ENCODE data around the gene APBB2.
A peak's percentile ranks its signal among the peaks of the same experiment; 100 is the strongest.
"Not testable (repeated sequence)": the region's sequence is repeated elsewhere in the genome, so short reads cannot be mapped to it uniquely, and the experiment has no call there.

Gene APBB2

DNA sequence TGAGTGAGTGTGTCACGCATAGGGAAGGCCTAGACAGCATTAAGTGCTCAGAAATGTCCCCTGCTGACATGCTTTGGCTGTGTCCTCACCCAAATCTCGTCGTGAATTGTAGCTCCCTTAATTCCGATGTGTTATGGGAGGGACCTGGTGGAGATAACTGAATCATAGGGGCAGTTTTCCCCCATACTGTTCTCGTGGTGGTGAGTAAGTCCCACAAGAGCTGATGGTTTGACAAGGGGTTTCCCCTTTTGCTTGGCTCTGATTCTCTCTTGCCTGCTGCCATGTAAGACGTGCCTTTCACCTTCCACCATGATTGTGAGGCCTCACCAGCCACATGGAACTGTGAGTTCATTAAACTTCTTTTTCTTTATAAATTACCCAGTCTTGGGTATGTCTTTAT is 386.6 kb downstream of the APBB2 start:
- TF ChIP-seq, protein P1, sequence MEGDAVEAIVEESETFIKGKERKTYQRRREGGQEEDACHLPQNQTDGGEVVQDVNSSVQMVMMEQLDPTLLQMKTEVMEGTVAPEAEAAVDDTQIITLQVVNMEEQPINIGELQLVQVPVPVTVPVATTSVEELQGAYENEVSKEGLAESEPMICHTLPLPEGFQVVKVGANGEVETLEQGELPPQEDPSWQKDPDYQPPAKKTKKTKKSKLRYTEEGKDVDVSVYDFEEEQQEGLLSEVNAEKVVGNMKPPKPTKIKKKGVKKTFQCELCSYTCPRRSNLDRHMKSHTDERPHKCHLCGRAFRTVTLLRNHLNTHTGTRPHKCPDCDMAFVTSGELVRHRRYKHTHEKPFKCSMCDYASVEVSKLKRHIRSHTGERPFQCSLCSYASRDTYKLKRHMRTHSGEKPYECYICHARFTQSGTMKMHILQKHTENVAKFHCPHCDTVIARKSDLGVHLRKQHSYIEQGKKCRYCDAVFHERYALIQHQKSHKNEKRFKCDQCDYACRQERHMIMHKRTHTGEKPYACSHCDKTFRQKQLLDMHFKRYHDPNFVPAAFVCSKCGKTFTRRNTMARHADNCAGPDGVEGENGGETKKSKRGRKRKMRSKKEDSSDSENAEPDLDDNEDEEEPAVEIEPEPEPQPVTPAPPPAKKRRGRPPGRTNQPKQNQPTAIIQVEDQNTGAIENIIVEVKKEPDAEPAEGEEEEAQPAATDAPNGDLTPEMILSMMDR (IDR thresholded peaks at IDR 0.05; ENCODE audit: insufficient read depth, low read depth, low read length, missing control alignments) = no peak
- DNase-seq (ENCODE audit: low read depth) = no peak
- H3K4me3 ChIP-seq (ENCODE audit: low read depth, low read length) = no peak overlapping the region

DNA sequence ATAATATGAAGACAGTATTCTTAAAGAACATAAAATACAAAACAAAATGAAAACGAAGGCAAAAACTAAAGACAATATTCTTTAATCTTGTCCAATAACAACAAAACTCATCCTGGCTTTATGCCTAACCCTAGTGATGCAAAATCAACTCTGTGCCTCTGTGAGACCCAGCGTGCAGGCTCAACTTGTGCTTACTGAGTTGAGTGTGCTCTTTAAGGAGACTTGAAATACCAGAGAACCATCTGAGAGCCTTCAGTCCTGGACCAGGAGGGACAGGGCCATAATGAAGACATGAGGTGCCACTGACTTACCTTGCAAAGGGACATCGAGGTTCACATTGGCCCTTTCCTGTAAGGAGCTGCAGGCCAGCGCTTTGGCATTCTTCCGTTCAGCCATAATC is 387.5 kb downstream of the APBB2 start:
- DNase-seq (ENCODE audit: low read depth) = no peak
- TF ChIP-seq, protein P1 (IDR thresholded peaks at IDR 0.05; ENCODE audit: insufficient read depth, low read depth, low read length, missing control alignments) = no peak
- H3K4me3 ChIP-seq (ENCODE audit: low read depth, low read length) = no peak overlapping the region

DNA sequence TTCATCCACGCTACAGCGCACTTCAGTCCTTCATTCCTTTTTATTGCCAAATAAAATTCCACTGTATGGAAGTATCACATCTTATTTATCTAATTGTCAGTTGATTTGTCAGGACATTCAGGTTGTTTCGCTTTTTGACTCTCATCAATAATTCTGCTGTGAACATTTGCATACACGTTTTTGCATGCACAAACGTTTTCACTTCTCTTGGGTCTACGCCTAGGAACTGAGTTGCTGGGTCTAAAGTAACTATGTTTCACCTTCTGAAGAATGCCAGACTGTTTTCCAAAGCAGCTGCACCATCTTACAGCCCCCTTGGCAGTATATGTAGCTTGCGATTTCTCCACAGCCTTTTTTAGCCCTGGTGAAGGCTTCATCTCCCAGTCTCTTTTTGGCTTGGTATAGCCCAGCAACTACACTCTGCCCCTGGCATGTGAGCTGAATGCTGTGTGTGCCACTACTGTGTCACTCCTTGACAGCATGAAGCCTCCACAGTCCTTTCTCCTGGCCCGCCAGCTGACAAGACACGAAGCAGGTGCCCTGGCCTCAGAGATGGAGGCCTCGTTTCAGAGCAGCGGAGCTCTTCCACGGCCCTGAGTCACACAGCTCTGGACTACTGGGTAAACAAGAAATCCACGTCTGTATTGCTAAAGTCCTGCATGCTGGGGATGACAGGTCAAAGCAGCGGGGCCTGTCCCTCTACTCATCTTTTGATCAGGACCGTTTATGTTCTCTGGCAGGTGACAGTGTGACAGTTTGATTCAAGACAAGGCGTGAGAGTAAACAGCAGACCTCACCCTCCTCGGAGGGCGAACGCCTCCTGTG is 389.1 kb downstream of the APBB2 start:
- no peak overlapping the region for H3K4me3 ChIP-seq (ENCODE audit: low read depth, low read length)
- DNase-seq (ENCODE audit: low read depth) = peak; percentile 35
- TF ChIP-seq, protein P1 (IDR thresholded peaks at IDR 0.05; ENCODE audit: insufficient read depth, low read depth, low read length, missing control alignments) = no peak

GRCh38 chr4:40822420-40823166 is 391.7 kb downstream of the APBB2 start:
- TF ChIP-seq, protein P1 (IDR thresholded peaks at IDR 0.05; ENCODE audit: insufficient read depth, low read depth, low read length, missing control alignments) = no peak
- no peak overlapping the region for H3K4me3 ChIP-seq (ENCODE audit: low read depth, low read length)
- DNase-seq (ENCODE audit: low read depth) = no peak

DNA sequence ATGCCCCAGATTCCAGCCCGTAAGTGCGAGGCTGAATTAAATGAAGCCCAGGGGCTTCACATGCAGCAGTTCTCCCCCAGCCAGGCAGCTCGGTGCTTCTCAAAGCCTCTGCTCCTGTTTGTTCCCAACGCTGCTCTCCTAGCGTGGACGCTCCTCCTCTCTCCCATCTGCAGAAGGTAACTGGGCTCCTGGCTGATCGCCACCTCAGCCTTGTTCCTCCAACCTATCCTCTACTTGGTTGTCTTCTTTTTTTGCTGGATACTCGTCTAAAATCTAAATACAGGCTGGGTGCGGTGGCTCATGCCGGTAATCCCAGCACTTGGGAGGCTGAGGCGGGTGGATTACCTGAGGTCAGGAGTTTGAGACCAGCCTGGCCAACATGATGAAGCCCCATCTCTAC is 394.2 kb downstream of the APBB2 start:
- TF ChIP-seq, protein P1 (IDR thresholded peaks at IDR 0.05; ENCODE audit: insufficient read depth, low read depth, low read length, missing control alignments) = no peak
- DNase-seq (ENCODE audit: low read depth) = no peak

DNA sequence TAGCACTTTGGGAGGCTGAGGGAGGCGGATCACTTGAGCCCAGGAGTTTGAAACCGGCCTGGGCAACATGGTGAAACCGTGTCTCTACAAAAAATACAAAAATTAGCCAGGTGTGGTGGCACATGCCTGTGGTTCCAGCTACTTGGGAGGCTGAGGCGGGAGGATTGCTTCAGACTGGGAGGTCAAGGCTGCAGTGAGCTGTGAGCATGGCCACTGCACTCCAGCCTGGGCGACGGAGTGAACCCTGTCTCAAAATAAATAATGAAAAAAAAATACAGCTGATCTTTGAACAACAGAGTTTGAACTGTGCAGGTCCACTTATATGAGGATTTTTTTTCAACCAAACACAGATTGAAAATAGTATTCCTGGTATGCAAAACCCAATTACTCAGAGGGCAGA is 397.2 kb downstream of the APBB2 start:
- not testable (repeated sequence) for H3K4me3 ChIP-seq (ENCODE audit: low read depth, low read length); DNase-seq (ENCODE audit: low read depth)

More for the DNA sequence above, 394.2 kb downstream of the APBB2 start:
- no peak overlapping the region for H3K4me3 ChIP-seq (ENCODE audit: low read depth, low read length)

DNA sequence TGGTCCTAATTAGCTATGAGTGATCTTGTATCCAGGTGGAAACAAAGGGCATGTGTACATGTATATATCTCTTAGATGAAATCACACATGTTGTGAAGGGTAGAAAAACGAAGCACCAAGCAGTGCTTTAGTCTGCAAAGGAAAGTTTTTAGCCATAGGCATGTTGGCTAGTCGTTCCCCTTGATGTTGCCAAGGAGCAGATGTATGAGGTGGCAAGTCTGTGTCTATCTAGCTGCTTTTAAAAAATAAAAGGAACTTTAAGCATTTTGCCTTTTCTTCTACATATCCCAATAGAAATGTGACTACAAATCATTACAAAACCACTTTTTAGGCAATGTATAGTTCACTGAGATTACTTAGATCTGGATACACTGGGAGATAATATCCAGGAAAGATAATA is 401.5 kb downstream of the APBB2 start:
- TF ChIP-seq, protein P1 (IDR thresholded peaks at IDR 0.05; ENCODE audit: insufficient read depth, low read depth, low read length, missing control alignments) = no peak
- DNase-seq (ENCODE audit: low read depth) = no peak
- no peak overlapping the region for H3K4me3 ChIP-seq (ENCODE audit: low read depth, low read length)

Measured in GM12865 (cell line).